SU-DHL-6 (cell line): ENCODE measurements around the gene ITGB1.

Experiments used
- H2AFZ ChIP-seq: fragments of 200-600 bp; sonication (generic); 2 replicates; pipeline ENCODE4 v1.6.1; 2014; ENCODE audit warnings: low read depth, mild to moderate bottlenecking, moderate library complexity, mixed read lengths, antibody characterized with exemption, low read length; ENCODE audit not compliant: severe bottlenecking
- H3F3A ChIP-seq: fragments of 200-600 bp; shearing (Covaris generic); 2 replicates; pipeline ENCODE4 v1.6.0; 2016; ENCODE audit warnings: antibody characterized with exemption, mild to moderate bottlenecking; ENCODE audit not compliant: insufficient read depth
- H3K27ac ChIP-seq: fragments of 200-600 bp; sonication (generic); 2 replicates; pipeline ENCODE4 v1.5.1; 2016; ENCODE audit warnings: low read depth, mild to moderate bottlenecking, low read length, moderate library complexity, mixed read lengths
- H3K27me3 ChIP-seq: fragments of 200-600 bp; sonication (generic), shearing (Covaris generic); 2 replicates; pipeline ENCODE4 v1.6.0; 2014; ENCODE audit warnings: mild to moderate bottlenecking, low read length
- H3K36me3 ChIP-seq: fragments of 200-600 bp; sonication (generic); 2 replicates; pipeline ENCODE4 v1.6.1; 2014; ENCODE audit warnings: mild to moderate bottlenecking, low read length, mixed read lengths
- H3K4me2 ChIP-seq: fragments of 300-600, 200-600 bp; shearing (Covaris generic), sonication (generic); 2 replicates; pipeline ENCODE4 v1.6.0; 2014; ENCODE audit warnings: low read length, low read depth, mild to moderate bottlenecking; ENCODE audit not compliant: poor library complexity, severe bottlenecking
- H3K4me3 ChIP-seq: fragments of 200-600 bp; sonication (generic); 2 replicates; pipeline ENCODE4 v1.5.1; 2014; ENCODE audit warnings: antibody characterized with exemption, low read length, mild to moderate bottlenecking, mixed read lengths; ENCODE audit not compliant: insufficient read depth, poor library complexity, severe bottlenecking
- H3K79me2 ChIP-seq: fragments of 200-600 bp; sonication (generic); 2 replicates; pipeline ENCODE4 v1.6.1; 2014; ENCODE audit warnings: mild to moderate bottlenecking, low read length, moderate library complexity; ENCODE audit not compliant: insufficient read depth
- H3K9ac ChIP-seq: fragments of 200-600 bp; sonication (generic); 2 replicates; pipeline ENCODE4 v1.7.0; 2014; ENCODE audit warnings: mild to moderate bottlenecking, low read length
- H3K9me2 ChIP-seq: fragments of 200-600 bp; sonication (generic); replicated peaks from 2 replicates; pipeline ENCODE4 v1.6.1; 2014; ENCODE audit warnings: low read length; ENCODE audit not compliant: insufficient read depth
- H3K9me3 ChIP-seq: fragments of 200-600 bp; sonication (generic); 2 replicates; pipeline ENCODE4 v1.6.1; 2014; ENCODE audit warnings: low read length, mixed read lengths; ENCODE audit not compliant: insufficient read depth
- H4K20me1 ChIP-seq: fragments of 200-600 bp; sonication (generic); 2 replicates; pipeline ENCODE4 v1.6.1; 2014; ENCODE audit warnings: low read depth, mild to moderate bottlenecking, antibody characterized with exemption, low read length, moderate library complexity, mixed read lengths
- EZH2phosphoT487 ChIP-seq: fragments of 200-600 bp; sonication (generic), shearing (Covaris generic); conservative IDR thresholded peaks from 2 replicates; pipeline ENCODE4 v1.6.1; 2018; ENCODE audit warnings: mild to moderate bottlenecking, antibody characterized with exemption, low read length, moderate library complexity, mixed read lengths
- TF ChIP-seq, protein P1 (sequence below): fragments of 200-600 bp; sonication (generic); IDR thresholded peaks from one replicate; pipeline ENCODE4 v1.5.1; 2017; ENCODE audit warnings: antibody characterized with exemption, mild to moderate bottlenecking, low read length, moderate library complexity; ENCODE audit not compliant: insufficient read depth, poor library complexity, severe bottlenecking

Gene ITGB1

DNA sequence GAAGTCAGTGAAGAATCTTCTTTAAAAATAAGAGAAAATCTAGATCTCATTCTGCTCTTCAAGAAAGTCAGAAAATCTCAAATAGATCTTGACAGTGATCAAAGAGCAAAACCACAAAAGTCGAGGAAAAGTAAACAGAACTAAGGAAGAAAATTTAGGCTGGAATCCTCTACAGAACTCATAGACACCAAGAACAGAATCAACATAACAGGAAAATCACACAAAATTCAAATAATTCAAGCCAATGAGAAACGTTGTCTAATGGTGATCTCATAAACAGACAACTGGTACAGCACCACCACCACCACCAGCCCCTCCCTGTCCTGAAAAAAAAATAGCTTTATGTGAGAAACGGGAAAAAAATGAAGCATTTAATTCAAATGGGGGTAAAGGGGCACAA lies 6.9 kb downstream of the ITGB1 start:
- Histone ChIP-seq H3K79me2 (no peaks in the 10 kb centered on the region), H3K4me2 (no peak overlapping the region), H3K9ac (no peak overlapping the region), H3K4me3 (no peak overlapping the region), H3K9me3 (no peaks in the 10 kb centered on the region), H2AFZ (no peak overlapping the region), H4K20me1 (0 out of 2 replicates have a peak, but pooled peaks cover 12% of the 10 kb centered on the region), H3K36me3 (no peaks in the 10 kb centered on the region), H3K9me2 (no peaks in the 10 kb centered on the region), H3K27ac (no peak overlapping the region), H3F3A (0 out of 2 replicates have a peak, but pooled peaks cover 4% of the 10 kb centered on the region), H3K27me3 (no peaks in the 10 kb centered on the region)
- no peak for TF ChIP-seq EZH2phosphoT487
- TF ChIP-seq, protein P1, sequence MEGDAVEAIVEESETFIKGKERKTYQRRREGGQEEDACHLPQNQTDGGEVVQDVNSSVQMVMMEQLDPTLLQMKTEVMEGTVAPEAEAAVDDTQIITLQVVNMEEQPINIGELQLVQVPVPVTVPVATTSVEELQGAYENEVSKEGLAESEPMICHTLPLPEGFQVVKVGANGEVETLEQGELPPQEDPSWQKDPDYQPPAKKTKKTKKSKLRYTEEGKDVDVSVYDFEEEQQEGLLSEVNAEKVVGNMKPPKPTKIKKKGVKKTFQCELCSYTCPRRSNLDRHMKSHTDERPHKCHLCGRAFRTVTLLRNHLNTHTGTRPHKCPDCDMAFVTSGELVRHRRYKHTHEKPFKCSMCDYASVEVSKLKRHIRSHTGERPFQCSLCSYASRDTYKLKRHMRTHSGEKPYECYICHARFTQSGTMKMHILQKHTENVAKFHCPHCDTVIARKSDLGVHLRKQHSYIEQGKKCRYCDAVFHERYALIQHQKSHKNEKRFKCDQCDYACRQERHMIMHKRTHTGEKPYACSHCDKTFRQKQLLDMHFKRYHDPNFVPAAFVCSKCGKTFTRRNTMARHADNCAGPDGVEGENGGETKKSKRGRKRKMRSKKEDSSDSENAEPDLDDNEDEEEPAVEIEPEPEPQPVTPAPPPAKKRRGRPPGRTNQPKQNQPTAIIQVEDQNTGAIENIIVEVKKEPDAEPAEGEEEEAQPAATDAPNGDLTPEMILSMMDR = no peak

DNA sequence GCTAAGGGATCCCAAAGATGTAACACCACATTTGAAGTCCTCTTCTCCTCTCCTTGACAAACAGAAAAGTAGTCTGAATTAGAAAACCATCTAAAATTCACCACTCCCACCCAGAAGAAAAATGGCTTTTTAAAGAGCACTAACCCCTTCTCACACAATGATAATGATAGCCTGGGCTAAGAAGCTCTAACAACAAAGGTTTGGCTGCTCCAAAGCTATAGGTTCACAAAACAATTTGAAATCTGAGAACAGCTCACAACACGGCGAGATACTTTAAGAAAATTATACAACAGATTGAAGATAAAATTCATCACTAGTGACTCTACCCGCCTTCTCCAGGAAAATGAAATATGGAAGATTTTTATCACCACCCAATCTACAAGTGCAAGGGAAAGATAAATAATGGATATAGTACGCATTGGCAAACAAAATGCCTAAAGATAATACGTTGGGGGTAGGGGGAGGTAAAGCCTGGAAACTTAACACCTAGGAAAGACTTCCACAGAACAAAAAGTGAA lies 7.4 kb downstream of the ITGB1 start:
- TF ChIP-seq, protein P1 = no peak
- TF ChIP-seq EZH2phosphoT487 = no peak
- 0 out of 2 replicates have a peak, but pooled peaks cover 12% of the 10 kb centered on the region for H4K20me1 ChIP-seq
- 0 out of 2 replicates have a peak, but pooled peaks cover 4% of the 10 kb centered on the region for H3F3A ChIP-seq
- no peaks in the 10 kb centered on the region for H3K9me2 ChIP-seq
- H2AFZ ChIP-seq = no peak overlapping the region
- no peak overlapping the region for H3K9ac ChIP-seq
- no peaks in the 10 kb centered on the region for H3K27me3 ChIP-seq
- no peaks in the 10 kb centered on the region for H3K36me3 ChIP-seq
- H3K4me2 ChIP-seq = no peak overlapping the region
- H3K27ac ChIP-seq = no peak overlapping the region
- no peak overlapping the region for H3K4me3 ChIP-seq
- H3K9me3 ChIP-seq = no peaks in the 10 kb centered on the region
- H3K79me2 ChIP-seq = no peaks in the 10 kb centered on the region

DNA sequence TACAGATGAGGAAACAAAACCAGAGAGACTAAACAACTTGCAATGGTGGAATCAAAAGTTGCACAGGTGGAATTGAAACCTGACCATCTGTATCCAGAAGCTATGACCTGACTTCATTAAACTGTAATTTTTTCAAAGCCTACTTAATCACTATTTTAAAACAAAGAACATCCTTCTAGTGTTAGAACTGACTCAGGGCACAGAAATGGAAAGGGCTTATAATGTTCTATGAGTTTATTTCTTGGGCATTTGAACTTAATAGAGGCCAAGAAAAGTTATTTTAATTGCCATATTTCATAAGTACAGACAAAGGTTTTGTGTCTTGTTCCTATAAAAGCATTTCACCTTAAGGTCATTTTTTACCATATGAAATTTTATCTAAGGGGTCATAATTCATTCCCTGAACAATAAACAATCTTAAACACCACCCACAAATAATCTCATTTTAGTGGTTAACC lies 8.8 kb downstream of the ITGB1 start:
- H3K79me2 ChIP-seq = no peaks in the 10 kb centered on the region
- H3K9me2 ChIP-seq = no peaks in the 10 kb centered on the region
- no peaks in the 10 kb centered on the region for H3K36me3 ChIP-seq
- no peaks in the 10 kb centered on the region for H3K9me3 ChIP-seq
- H2AFZ ChIP-seq = no peak overlapping the region
- 0 out of 2 replicates have a peak, but pooled peaks cover 12% of the 10 kb centered on the region for H4K20me1 ChIP-seq
- H3K9ac ChIP-seq = no peak overlapping the region
- H3K4me3 ChIP-seq = no peak overlapping the region
- no peak overlapping the region for H3K27ac ChIP-seq
- H3K27me3 ChIP-seq = no peaks in the 10 kb centered on the region
- TF ChIP-seq, protein P1 = no peak
- no peak for TF ChIP-seq EZH2phosphoT487
- no peaks in the 10 kb centered on the region for H3F3A ChIP-seq
- H3K4me2 ChIP-seq = no peak overlapping the region
